Activated naive CD8-positive, alpha-beta T cell (primary cell): ENCODE results near the gene SNRPD1.
"Not testable (repeated sequence)": the region's sequence is repeated elsewhere in the genome, so short reads cannot be mapped to it uniquely, and the experiment has no call there.

Experiments
- H3K27ac Mint-ChIP-seq: one replicate; pipeline ENCODE4 v1.8.0; 2021; ENCODE audit warnings: mixed read lengths
- H3K27me3 Mint-ChIP-seq: one replicate; pipeline ENCODE4 v1.8.0; 2021; ENCODE audit warnings: mixed read lengths
- H3K36me3 Mint-ChIP-seq: one replicate; pipeline ENCODE4 v1.8.0; 2021; ENCODE audit warnings: mixed read lengths
- H3K4me1 Mint-ChIP-seq: one replicate; pipeline ENCODE4 v1.8.0; 2021; ENCODE audit warnings: low read depth, mixed read lengths
- H3K4me3 Mint-ChIP-seq: one replicate; pipeline ENCODE4 v1.8.0; 2021; ENCODE audit warnings: mild to moderate bottlenecking, mixed read lengths
- H3K9me3 Mint-ChIP-seq: one replicate; pipeline ENCODE4 v1.8.0; 2021; ENCODE audit warnings: low read depth, mixed read lengths

The SNRPD1 gene

DNA sequence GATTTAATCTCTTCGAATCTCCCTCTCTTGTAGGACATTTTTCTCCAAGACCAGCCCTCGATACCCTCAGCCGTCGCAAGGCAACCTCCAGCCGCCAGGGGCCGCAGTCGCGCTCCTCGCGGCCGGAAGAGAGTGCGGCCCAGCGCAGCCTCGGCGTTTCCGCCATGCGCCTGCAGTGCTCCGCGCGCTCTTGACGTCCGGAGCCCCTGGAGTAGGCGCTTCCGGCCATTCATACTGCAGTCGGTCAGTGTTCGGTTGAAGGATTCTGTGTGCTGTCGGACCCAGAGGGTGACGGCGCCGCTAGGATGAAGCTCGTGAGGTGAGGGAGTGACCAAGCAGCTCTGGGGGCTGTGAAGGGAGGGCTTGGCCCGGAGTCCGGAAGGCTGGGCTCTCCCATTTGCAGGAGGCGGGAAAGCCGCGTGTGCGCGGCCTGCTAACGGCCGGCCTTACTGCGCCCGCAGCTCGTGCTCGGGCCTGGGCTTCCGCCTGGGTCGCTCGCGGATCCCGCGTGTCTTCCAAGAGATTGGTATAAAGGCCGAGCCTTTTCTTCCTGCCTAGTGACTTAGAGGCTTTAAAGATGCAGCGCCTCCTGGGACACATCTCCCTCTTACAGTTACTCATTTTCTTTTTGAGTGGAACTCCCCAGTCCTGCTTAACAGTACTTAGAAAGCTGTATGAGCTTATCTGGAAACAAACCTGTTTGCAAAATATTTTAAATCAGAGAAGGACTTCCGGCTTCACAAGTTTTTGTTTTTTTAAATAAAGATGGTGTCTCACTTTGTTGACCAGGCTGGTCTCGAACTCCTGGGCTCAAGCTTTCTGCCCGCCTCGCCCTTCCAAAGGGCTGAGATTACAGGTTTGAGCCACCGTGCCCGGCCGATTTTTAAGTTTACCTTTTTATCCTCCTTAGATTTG lies at the start of gene SNRPD1:
Gene SNRPD1 (plus strand): TSS at position 190 of the 915 bp plus-strand sequence. CDS start 116 bp downstream, at position 306.
- Mint-ChIP-seq H3K4me1 (peaks cover 30% of the 10 kb centered on the region), H3K4me3 (peak within 1 kb of the TSS; percentile 99), H3K36me3 (peaks cover 8% of the 10 kb centered on the region), H3K9me3 (no peaks in the 10 kb centered on the region), H3K27ac (peak within 1 kb of the TSS; percentile 100), H3K27me3 (no peaks in the 10 kb centered on the region)

DNA sequence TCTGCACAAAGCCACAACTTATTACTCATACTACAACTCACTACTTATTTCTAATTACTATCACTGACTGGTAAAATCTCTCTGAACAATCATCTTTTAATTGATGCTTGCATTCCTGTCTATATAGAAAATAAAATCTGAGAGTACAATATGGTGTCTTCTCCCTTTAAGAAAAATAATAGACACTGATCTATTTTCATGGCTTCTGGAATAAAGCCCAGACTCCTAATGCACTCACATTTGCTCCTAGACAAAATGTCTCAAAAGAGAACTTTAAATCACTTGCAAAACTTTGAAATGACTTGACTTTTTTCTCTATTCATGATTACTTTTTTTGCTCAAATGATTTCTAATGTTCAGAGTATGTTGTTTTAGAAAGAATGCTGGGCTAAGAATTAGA lies 40.3 kb upstream of the SNRPD1 start:
- peaks cover 3% of the 10 kb centered on the region for H3K4me1 Mint-ChIP-seq
- no peaks in the 10 kb centered on the region for H3K9me3 Mint-ChIP-seq
- H3K27me3 Mint-ChIP-seq: no peaks in the 10 kb centered on the region
- no peak overlapping the region for H3K27ac Mint-ChIP-seq
- H3K36me3 Mint-ChIP-seq: peaks cover 15% of the 10 kb centered on the region
- no peak overlapping the region for H3K4me3 Mint-ChIP-seq

DNA sequence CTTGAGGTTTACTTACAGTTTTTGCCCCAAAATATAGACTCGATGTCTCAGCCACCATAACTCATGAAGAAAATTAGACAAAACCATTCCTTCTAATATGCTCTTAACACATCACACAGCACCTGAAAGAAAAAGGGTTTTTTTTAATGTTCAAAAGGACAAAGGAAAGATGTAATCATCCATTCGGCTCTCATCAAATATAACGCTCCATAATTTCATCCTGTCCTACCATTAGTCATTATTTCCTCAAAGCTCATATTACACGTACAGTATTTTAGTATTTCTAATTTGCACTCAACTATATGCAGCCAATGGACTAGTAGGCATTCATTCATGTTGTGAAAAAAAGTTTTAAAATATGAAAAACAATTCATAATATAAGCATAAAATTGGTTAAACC lies 36.5 kb upstream of the SNRPD1 start:
- H3K27me3 Mint-ChIP-seq: no peaks in the 10 kb centered on the region
- H3K36me3 Mint-ChIP-seq: peaks cover 19% of the 10 kb centered on the region
- H3K27ac Mint-ChIP-seq: peak overlapping the region; percentile 50

DNA sequence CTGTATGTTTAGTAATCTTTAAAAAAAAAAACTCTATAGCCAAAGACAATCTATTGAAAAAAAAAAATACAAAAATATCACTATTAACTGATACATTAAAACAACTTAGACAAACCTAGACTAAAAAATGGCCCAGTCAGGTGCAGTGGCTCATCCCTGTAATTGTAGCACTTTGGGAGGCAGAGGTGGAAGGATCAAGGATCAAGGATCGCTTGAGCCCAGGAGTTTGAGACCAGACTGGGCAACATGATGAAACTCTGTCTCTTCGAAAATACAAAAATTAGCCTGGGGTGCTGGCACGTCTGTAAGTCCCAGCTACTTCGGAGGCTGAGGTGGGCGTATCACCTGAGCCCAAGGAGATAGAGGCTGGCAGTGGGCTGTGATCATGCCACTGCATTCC lies 27.7 kb upstream of the SNRPD1 start:
- Mint-ChIP-seq H3K9me3 (no peaks in the 10 kb centered on the region), H3K4me1 (peaks cover 32% of the 10 kb centered on the region), H3K36me3 (no peaks in the 10 kb centered on the region), H3K4me3 (no peak overlapping the region), H3K27me3 (no peaks in the 10 kb centered on the region), H3K27ac (no peak overlapping the region)

More for the DNA sequence above, 36.5 kb upstream of the SNRPD1 start:
- H3K4me1 Mint-ChIP-seq: peaks cover 12% of the 10 kb centered on the region
- H3K9me3 Mint-ChIP-seq: no peaks in the 10 kb centered on the region
- no peak overlapping the region for H3K4me3 Mint-ChIP-seq

DNA sequence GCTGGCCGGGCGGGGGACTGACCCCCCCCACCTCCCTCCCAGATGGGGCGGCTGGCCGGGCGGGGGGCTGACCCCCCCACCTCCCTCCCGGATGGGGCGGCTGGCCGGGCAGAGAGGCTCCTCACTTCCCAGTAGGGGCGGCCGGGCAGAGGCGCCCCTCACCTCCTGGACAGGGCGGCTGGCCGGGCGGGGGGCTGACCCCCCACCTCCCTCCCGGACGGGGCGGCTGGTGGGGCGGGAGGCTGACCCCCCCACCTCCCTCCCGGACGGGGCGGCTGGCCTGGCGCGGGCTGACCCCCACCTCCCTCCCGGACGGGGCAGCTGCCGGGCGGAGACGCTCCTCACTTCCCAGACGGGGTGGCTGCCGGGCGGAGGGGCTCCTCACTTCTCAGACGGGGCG lies 19.8 kb upstream of the SNRPD1 start:
- not testable (repeated sequence) for H3K9me3 Mint-ChIP-seq, H3K27me3 Mint-ChIP-seq, H3K36me3 Mint-ChIP-seq, H3K4me3 Mint-ChIP-seq, H3K27ac Mint-ChIP-seq
- H3K4me1 Mint-ChIP-seq: peaks cover 34% of the 10 kb centered on the region

GRCh38 chr18:21593540-21594257 lies 18.4 kb upstream of the SNRPD1 start:
- no peaks in the 10 kb centered on the region for H3K27me3 Mint-ChIP-seq
- H3K9me3 Mint-ChIP-seq: no peaks in the 10 kb centered on the region
- peak overlapping the region; percentile 10 for H3K27ac Mint-ChIP-seq
- peaks cover 5% of the 10 kb centered on the region for H3K36me3 Mint-ChIP-seq
- peak overlapping the region; percentile 13 for H3K4me3 Mint-ChIP-seq
- H3K4me1 Mint-ChIP-seq: peaks cover 41% of the 10 kb centered on the region

DNA sequence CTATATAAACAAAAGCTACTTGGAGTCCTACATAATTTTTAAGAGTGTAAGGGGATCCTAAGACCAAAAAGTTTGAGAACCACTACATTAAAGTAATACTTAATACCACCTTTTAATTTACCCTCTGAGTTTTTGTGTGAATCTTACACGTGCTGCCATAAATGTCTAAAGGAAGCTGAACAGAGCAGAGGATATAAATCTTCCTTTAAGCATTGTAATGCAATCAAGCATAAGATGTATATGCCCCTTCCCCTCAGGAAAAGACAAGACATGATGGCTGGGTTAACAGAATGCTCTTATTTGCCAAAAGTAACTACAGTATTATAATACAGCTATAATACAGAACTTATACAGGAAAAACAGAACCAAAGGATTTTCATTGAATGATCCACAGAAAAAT lies 14.5 kb upstream of the SNRPD1 start:
- H3K36me3 Mint-ChIP-seq: peaks cover 2% of the 10 kb centered on the region
- H3K4me3 Mint-ChIP-seq: peak overlapping the region; percentile 40
- H3K4me1 Mint-ChIP-seq: peaks cover 49% of the 10 kb centered on the region
- no peaks in the 10 kb centered on the region for H3K9me3 Mint-ChIP-seq
- no peaks in the 10 kb centered on the region for H3K27me3 Mint-ChIP-seq
- H3K27ac Mint-ChIP-seq: no peak overlapping the region

DNA sequence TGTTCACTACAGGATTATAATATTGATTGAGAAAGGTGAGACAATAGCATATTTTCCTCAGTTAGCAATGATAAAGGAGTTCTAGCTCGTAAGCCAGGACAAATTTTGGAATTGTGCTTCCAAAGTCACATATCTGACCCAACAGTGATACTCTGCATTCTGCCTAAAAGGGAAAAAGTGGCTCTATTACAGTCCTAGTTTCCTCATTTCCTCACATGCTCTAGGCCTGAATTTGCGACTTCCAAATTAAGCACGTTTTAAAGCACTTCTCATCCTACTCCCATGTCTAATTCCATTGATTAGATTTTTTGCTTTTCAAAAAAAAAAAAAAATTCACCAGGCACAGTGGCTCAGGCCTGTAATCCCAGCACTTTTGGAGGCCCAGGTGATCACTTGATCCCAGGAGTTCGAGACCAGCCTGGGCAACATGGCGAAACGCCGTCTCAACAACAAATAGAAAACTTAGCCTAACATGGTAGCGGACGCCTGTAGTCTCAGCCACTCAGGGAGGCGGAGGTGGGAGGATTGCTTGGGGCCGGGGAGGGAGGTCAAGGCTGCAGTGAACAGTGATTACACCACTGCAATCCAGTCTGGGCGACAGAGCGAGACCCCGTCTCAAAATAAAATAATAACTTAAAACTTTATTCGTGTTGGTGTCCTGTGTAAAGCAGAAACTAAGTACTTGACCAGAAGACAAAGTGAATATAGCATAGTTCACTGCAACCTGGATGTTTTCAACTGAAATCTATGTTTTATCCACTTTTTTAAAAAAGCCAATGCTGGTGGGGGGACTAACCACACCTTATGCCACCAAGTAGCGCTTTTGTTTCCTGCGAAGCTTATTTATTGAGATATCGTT lies 13.2 kb upstream of the SNRPD1 start:
- Mint-ChIP-seq H3K4me3 (peak overlapping the region; percentile 96), H3K36me3 (peaks cover 2% of the 10 kb centered on the region), H3K4me1 (peaks cover 44% of the 10 kb centered on the region), H3K9me3 (no peaks in the 10 kb centered on the region), H3K27me3 (no peaks in the 10 kb centered on the region), H3K27ac (peak overlapping the region; percentile 98)

GRCh38 chr18:21599585-21600525 lies 12.3 kb upstream of the SNRPD1 start:
- Mint-ChIP-seq H3K4me3 (peak overlapping the region; percentile 96), H3K4me1 (peaks cover 38% of the 10 kb centered on the region), H3K9me3 (no peaks in the 10 kb centered on the region), H3K27me3 (no peaks in the 10 kb centered on the region), H3K36me3 (peaks cover 2% of the 10 kb centered on the region), H3K27ac (peak overlapping the region; percentile 98)

GRCh38 chr18:21600526-21601410 lies 11.3 kb upstream of the SNRPD1 start, which contains the start of gene ESCO1:
TSS of gene ESCO1 (minus strand) at chr18:21600704. CDS start at chr18:21574843, 25,861 bp downstream.
- H3K27me3 Mint-ChIP-seq: no peaks in the 10 kb centered on the region
- peaks cover 38% of the 10 kb centered on the region for H3K4me1 Mint-ChIP-seq
- peak within 1 kb of the TSS; percentile 98 for H3K27ac Mint-ChIP-seq
- H3K36me3 Mint-ChIP-seq: peaks cover 2% of the 10 kb centered on the region
- no peaks in the 10 kb centered on the region for H3K9me3 Mint-ChIP-seq
- H3K4me3 Mint-ChIP-seq: peak within 1 kb of the TSS; percentile 96

GRCh38 chr18:21602299-21602587 lies 9.9 kb upstream of the SNRPD1 start:
- Mint-ChIP-seq H3K9me3 (no peaks in the 10 kb centered on the region), H3K4me3 (peak overlapping the region; percentile 62), H3K27me3 (no peaks in the 10 kb centered on the region), H3K36me3 (no peaks in the 10 kb centered on the region), H3K27ac (peak overlapping the region; percentile 47), H3K4me1 (peaks cover 31% of the 10 kb centered on the region)

DNA sequence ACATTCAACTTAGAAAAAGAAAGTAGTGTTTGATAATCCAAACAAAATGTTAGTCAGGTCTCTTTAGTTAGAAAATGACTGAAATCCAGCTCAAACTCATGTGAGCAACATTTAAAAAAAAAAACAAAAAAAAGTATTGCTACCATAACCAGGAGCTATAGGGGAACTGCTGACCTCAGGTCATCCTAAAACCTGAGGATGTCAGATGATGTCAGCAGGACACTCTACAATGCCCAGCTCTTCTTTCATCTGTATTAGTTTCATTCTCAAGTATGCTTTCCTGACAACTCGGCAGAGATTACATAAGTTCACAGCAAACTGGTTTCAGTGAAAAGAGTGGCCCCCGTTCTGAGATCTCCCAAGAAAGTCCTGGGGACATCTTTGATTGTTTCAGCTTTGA lies 7.4 kb upstream of the SNRPD1 start:
- no peaks in the 10 kb centered on the region for H3K36me3 Mint-ChIP-seq
- H3K9me3 Mint-ChIP-seq: no peaks in the 10 kb centered on the region
- H3K27ac Mint-ChIP-seq: no peak overlapping the region
- H3K4me1 Mint-ChIP-seq: peaks cover 10% of the 10 kb centered on the region
- H3K27me3 Mint-ChIP-seq: no peaks in the 10 kb centered on the region
- no peak overlapping the region for H3K4me3 Mint-ChIP-seq

DNA sequence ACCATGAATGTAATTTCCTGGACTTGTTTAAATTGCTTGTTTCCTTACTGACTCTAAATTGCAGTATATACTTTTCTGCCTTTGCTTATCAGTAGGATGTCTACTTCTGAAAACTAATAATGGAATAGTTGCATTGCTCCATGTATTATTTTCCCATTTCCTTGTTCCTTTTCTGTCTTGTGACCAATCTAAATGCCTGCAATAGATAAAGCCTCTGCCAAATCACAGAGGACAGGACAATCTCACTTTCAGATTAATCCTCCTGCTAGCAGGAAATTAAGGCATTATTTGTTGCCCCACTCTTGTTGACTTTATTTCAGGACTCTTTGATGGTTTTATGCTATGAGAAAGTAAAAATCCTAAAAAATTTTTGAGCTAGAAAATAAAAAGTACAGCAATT lies 6.9 kb upstream of the SNRPD1 start:
- no peak overlapping the region for H3K27ac Mint-ChIP-seq
- H3K4me1 Mint-ChIP-seq: peaks cover 10% of the 10 kb centered on the region
- no peaks in the 10 kb centered on the region for H3K27me3 Mint-ChIP-seq
- H3K9me3 Mint-ChIP-seq: no peaks in the 10 kb centered on the region
- no peaks in the 10 kb centered on the region for H3K36me3 Mint-ChIP-seq
- H3K4me3 Mint-ChIP-seq: no peak overlapping the region
